ENCODE results near the gene BEST3. TPM values are rescaled to one million over a fixed set of nuclear protein-coding genes. Genes with fewer than 3 reads are reported as not detected.

The BEST3 gene
- total and polyA plus RNA-seq, 2 donors (not counting 3 experiments of a cell fraction or from before 2014, with no cell fraction given), result 0.12 to 0.18 TPM

DNA sequence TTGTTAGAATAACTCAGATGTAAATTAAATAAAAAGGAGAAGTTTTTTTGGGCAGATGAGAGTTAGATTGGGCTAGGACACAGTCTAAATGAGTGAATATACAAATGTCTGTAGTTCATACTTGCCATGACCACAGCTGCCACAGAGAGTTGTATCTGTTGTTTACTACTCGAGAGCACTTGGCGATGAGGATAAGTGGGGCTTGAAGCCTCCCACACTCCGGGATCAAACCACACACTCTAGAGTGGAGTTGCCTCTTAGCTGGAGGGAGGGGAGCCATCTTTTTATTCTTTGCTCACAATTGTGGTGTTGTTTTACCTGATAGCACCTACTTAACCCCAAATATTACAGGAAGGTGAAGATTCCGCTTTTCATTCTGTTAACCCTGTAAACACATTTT lies 27.5 kb downstream of the BEST3 start:
- Histone ChIP-seq H3K4me1 (ENCODE audit: control insufficient read depth, extremely low read depth, insufficient read depth, low read length) (no peaks in the 10 kb centered on the region), H3K4me3 (replicated peaks in 1 of 3; ENCODE audit: insufficient read depth in 1 of 3, low read depth in 1 of 3, low read length in 3 of 3) (no peak overlapping the region), H3K9me1 (replicated peaks; ENCODE audit: control insufficient read depth, extremely low read depth, insufficient read depth, low read length) (no peaks in the 10 kb centered on the region), H2AFZ (ENCODE audit: low read depth, low read length) (no peak overlapping the region), H3K79me2 (ENCODE audit: control insufficient read depth, insufficient read depth, low read length) (no peaks in the 10 kb centered on the region), H3K9ac (replicated peaks; ENCODE audit: extremely low read depth, insufficient read depth, low read length) (no peak overlapping the region), H3K4me2 (ENCODE audit: insufficient read depth, low read length) (no peak overlapping the region), H3K27me3 (ENCODE audit: control insufficient read depth in 2 of 2, insufficient read depth in 2 of 2, low read length in 2 of 2) (no peaks in the 10 kb centered on the region), H3K36me3 (ENCODE audit: control insufficient read depth in 2 of 2, extremely low read depth in 1 of 2, insufficient read depth in 2 of 2, low read length in 2 of 2) (no peaks in the 10 kb centered on the region), H4K20me1 (replicated peaks; ENCODE audit: control insufficient read depth, extremely low read depth, insufficient read depth, low read length) (no peaks in the 10 kb centered on the region), H3K9me3 (replicated peaks; ENCODE audit: control insufficient read depth, insufficient read depth, low read length) (no peaks in the 10 kb centered on the region), H3K27ac (ENCODE audit: insufficient read depth, low read depth, low read length) (no peak overlapping the region)
- no peak for FAIRE-seq
- no peak for TF ChIP-seq EZH2 (IDR thresholded peaks at IDR 0.05; ENCODE audit: borderline replicate concordance, low read depth, low read length, severe bottlenecking)
- no peak for TF ChIP-seq MYC (IDR thresholded peaks at IDR 0.05; ENCODE audit: low read depth, low read length)
- no peak for TF ChIP-seq POLR2AphosphoS5 (IDR thresholded peaks at IDR 0.05; ENCODE audit: insufficient read depth, low read depth, low read length)
- TF ChIP-seq POLR2A (IDR thresholded peaks at IDR 0.05; ENCODE audit: low read depth, low read length), result no peak
- TF ChIP-seq FOS (IDR thresholded peaks at IDR 0.05; ENCODE audit: borderline replicate concordance, insufficient read depth, low read length), result no peak
- no peak for TF ChIP-seq JUN (IDR thresholded peaks at IDR 0.05; ENCODE audit: borderline replicate concordance, insufficient read depth, insufficient read length, low read depth)
- TF ChIP-seq, protein P1, sequence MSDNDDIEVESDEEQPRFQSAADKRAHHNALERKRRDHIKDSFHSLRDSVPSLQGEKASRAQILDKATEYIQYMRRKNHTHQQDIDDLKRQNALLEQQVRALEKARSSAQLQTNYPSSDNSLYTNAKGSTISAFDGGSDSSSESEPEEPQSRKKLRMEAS (IDR thresholded peaks at IDR 0.05; ENCODE audit: insufficient read depth, insufficient read length), result no peak
- TF ChIP-seq, protein P2, sequence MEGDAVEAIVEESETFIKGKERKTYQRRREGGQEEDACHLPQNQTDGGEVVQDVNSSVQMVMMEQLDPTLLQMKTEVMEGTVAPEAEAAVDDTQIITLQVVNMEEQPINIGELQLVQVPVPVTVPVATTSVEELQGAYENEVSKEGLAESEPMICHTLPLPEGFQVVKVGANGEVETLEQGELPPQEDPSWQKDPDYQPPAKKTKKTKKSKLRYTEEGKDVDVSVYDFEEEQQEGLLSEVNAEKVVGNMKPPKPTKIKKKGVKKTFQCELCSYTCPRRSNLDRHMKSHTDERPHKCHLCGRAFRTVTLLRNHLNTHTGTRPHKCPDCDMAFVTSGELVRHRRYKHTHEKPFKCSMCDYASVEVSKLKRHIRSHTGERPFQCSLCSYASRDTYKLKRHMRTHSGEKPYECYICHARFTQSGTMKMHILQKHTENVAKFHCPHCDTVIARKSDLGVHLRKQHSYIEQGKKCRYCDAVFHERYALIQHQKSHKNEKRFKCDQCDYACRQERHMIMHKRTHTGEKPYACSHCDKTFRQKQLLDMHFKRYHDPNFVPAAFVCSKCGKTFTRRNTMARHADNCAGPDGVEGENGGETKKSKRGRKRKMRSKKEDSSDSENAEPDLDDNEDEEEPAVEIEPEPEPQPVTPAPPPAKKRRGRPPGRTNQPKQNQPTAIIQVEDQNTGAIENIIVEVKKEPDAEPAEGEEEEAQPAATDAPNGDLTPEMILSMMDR (IDR thresholded peaks at IDR 0.05; ENCODE audit: extremely low read depth in 1 of 2, insufficient read depth in 1 of 2, low read depth in 1 of 2, low read length in 2 of 2), result no peak
- no peak for TF ChIP-seq GATA2 (IDR thresholded peaks at IDR 0.05; ENCODE audit: insufficient read depth, insufficient read length, low read depth, low read length)
- POLR2A ChIA-PET, result no interaction called here
- dilution Hi-C loops (cut with MboI; ENCODE audit: extremely low pct_ligation_motif_present, low sequenced_read_pairs), result no loop called here
- BruUV-seq (replicated peaks), result no TSS peak
- no peak for DNase-seq (ENCODE audit: low read depth, low spot score)
- CTCF ChIA-PET, result no interaction called here
- intact Hi-C loops (cut with micrococcal nuclease), result no loop called here
